Dermis microvascular lymphatic vessel endothelial cell (primary cell): ENCODE measurements around the gene MCUB. TPM values are rescaled to one million over a fixed set of nuclear protein-coding genes. Genes with fewer than 3 reads are reported as not detected.
"Not testable (repeated sequence)": the region's sequence is repeated elsewhere in the genome, so short reads cannot be mapped to it uniquely, and the experiment has no call there.

Experiments used
- DNase-seq, 2 donors: peaks; one replicate each; pipeline versions ENCODE4 v3.0.0 to v3.0.0-alpha.2; 2010; ENCODE audit warnings: low read depth in 2 of 2
- total RNA-seq: library from RNA; depleted of rRNA; stranded (reverse); fragments of >200 nt; gene quantifications from 2 replicates; pipeline ENCODE4 v1.2.1, GENCODE V29; 2014

The MCUB gene, protein sequence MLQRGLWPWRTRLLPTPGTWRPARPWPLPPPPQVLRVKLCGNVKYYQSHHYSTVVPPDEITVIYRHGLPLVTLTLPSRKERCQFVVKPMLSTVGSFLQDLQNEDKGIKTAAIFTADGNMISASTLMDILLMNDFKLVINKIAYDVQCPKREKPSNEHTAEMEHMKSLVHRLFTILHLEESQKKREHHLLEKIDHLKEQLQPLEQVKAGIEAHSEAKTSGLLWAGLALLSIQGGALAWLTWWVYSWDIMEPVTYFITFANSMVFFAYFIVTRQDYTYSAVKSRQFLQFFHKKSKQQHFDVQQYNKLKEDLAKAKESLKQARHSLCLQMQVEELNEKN
- total RNA-seq = 36.5 and 54.3 TPM in 2 replicates

DNA sequence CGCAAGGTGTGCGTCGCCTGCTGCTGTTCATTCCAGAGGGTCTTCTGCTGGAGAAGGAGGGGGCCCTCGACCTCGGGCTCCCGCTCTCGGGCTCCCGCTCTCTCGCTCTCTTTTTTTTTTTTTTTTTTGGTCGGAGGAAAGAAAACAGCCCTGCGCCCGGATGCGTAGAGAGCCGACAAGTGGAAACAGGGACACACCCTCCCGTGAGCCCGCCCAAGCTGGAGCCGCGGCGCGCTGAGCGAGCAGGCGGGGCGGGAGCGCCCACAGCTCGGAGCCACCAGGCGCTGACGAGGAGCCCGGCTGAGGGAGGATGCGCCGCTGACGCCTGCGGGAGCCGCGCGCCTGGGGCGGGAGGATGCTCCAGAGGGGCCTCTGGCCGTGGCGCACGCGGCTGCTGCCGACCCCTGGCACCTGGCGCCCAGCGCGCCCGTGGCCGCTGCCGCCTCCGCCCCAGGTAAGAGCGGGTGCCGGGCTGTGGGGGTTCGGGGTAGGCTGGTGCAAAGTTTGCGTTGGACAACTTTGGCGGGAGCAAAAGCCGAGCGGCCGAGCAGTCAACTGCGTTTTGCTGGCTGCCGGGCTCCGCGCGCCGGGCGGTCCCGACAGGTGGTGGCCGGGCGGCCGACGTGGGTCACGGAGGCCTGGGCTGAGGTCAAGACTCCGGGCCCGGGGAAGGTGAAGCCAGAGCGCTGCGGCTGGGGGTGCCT lies at the start of gene MCUB:
Gene MCUB (plus strand): TSS at position 264 of the 704 bp plus-strand sequence. CDS start 92 bp downstream, at position 356.
- peak; percentile 88 to 93 for DNase-seq

DNA sequence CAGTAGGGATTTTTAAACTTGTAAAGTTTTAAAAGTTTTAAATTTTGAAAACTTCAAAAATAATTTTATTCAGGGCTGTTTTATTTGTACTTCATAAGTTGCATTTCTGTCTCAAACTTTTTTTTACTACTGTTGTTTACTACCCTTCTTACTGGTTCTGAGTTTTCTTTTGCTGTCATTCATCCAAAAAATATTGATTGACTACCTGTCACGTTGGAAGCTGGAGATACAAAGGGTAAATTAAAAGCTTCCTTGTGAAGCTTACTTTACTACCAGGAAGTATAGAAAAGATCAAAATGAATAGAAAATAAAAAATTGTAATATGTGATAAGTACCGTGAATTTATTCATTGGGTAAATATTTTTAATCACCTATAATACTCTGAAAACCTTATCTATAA lies 49.4 kb upstream of the MCUB start:
- DNase-seq = no peak

DNA sequence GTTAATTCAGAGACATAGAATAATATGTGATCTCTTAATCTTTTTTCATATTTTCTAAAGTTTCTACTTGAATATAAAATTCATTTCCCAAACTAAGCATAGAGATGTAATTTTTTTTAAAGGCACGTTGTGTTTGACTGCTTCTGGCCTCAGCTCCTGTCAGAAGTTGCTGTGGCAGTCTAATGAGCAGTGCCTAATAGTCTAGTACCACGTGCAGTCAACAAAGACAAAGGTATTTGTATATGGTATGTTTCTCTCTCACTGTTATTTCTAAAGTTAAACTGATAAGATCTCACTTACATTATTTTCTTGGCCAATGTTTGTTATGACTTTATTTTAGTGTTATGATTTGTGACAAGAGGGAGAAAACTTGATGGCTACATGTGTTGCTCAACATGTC lies 48.6 kb upstream of the MCUB start:
- DNase-seq = peak in 1 of 2 donors; percentile 5

DNA sequence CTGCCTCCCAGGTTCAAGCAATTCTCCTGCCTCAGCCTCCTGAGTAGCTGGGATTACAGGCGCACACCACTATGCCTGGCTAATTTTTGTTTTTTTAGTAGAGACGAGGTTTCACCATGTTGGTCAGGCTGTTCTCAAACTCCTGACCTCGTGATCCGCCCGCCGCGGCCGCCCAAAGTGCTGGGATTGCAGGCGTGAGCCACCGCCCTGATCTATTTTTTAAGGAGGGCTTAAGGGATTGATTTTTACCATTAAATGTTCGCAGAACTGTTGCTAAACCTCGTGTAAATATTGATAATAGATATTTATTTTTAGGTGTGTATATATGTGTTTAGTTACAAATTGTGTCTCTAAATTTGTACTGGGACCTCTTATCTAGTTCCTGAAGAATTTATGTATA lies 46.7 kb upstream of the MCUB start:
- not testable (repeated sequence) for DNase-seq

DNA sequence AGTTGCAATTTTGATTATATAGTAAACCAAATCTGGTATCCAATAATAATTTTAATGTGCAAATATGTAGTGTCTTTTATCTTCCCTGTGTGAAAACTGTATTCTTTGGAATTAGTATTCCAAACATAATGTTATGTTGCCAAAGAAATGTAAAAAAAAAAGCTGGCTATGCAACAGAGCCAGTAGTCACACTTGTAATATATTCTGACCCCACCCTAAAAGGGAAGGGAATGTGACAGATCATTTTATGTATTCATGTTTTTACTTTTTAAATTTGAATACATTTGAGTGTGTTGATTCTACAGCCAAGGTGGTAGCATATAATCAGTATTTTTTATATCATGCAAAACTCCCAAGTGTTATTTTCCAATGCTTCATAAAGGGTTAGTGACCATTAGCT lies 27.9 kb upstream of the MCUB start:
- DNase-seq = no peak

DNA sequence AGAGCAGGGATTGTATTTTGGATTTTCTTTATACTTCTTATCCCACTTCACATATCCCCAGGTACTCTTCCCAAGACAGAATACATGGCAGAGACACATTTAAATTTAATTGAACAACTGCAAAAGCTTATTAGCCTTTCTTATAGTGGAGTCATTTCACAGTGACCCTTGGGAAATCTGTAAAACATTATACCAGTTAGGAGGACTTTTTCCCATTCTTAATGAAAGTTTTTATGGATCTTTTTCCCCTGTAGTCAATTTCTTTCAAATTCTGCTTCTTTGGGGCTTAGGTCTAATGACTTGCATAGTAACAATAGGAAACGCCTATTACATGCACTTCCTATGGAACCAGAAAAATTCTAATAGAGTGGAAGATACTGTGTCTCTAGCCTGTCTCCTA lies 14.6 kb upstream of the MCUB start:
- DNase-seq = no peak

DNA sequence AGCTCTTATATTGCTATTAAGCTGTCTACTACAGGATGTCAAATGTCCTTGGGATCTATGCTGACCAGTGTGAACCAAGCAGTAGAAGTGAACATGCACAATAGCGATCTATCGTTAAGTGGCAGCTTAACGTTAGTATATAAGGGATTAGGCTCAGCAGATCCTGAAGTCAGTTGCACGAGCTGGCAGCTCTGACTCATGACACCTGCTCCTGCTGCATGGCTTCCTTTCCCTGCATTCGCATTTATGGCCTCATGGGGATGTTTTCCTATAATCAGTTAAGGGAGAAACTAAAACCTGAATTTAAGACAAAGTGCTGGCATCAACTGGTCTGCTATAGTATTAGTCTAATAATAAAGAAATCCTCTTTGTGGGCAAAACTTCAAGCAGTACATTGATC lies 12.7 kb upstream of the MCUB start:
- peak in 1 of 2 donors; percentile 29 for DNase-seq

DNA sequence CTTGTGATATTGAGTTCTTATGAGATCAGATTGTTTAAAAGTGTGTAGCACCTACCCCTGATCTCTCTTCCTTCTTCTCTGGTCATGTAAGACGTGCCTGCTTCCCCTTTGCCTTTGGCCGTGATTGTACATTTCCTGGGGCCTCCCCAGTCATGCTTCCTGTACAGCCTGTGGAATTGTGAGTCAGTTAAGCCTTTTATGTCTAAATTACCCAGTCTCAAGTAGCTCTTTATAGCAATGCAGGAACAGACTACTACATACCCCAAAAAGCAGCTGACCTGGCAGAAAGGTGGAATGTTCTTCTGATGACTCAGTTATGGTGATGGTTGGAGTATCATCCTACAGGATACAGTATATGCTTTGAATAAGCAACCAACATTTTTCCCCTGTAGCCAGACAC lies 11.4 kb upstream of the MCUB start:
- peak; percentile 32 to 95 for DNase-seq

DNA sequence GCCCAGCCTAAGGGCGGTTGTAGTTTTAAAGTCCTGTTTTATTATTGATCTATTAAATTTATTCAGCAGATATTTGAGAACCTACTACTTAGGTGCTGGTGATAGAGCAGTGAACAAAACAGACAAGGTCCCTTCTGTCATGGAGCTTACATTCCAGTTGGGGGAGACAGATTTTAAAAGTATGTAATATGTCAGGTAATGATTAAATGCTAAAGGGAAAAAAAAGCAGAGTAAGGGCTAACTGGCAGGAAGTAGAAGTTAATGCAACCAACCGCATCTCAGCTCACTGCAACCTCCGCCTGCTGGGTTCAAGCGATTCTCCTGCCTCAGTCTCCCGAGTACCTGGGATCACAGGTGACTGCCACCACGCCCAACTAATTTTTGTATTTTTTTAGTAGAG lies 7.8 kb upstream of the MCUB start:
- DNase-seq = no peak

DNA sequence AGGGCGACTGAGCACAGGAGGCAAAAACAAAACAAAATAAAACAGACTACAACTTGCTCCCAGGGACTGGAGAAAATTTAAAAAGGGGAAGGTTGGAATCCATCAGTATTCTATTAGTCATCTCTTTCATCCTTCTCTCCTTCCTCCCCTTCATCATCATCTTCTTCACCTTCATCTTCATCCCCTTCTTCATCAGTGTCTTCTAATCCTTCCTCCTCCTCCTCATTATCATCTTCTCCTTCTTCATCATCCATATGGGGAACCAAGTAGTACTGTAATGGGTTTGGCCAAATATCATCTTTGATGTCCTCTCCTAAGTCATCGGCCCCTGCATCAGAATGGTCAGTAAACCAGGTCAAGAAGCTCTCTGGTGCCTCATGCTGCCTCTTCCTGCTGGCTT lies 6.9 kb upstream of the MCUB start:
- no peak for DNase-seq

DNA sequence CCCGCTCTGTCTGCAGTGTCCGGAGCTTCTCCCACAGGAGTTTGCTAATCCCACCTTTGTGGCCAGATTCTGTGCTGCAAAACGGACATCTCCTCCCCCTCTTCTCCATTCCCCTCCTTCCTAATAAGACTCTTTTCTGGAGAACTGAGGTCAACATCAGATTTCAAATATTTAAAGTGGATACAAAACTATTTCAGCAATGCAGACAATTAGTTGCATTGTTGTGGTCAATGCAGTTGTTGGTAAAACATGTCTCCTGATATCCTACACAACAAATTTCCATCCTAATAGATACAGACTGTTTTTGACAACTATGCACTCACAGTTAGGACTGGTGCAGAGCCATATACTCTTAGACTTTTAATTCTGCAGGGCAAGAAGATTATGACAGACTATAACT lies 5.1 kb upstream of the MCUB start:
- DNase-seq = no peak

DNA sequence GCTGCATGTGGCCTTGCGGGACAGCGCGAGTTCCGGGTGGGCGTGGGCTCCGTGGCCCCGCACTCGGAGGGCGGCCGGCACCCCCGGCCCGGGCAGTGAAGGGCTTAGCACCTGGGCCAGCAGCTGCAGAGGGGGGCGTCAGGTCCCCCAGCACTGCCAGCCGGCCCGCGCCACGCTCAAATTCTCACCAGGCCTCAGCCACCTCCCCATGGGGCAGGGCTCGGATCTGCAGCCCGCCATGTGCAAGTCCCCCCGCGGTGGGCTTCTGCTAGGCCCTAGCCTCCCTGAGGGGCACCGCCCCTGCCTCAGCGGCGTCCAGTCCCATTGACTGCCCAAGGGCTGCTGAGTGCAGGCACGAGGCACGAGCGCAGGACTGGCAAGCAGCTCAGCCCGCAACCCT lies 2.6 kb upstream of the MCUB start:
- no peak for DNase-seq

DNA sequence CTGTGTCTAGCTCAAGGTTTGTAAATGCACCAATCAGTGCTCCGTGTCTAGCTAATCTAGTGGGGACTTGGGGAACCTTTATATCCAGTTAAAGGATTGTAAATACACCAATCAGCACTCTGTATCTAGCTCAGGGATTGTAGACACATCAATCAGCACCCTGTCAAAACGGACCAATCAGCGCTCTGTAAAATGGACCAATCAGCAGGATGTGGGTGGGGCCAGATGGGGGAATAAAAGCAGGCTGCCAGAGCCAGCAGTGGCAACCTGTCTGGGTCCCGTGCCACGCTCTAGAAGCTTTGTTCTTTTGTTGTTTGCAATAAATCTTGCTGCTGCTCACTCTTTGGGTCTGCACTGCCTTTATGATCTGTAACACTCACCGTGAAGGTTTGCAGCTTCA lies 2.0 kb upstream of the MCUB start:
- DNase-seq = not testable (repeated sequence)

DNA sequence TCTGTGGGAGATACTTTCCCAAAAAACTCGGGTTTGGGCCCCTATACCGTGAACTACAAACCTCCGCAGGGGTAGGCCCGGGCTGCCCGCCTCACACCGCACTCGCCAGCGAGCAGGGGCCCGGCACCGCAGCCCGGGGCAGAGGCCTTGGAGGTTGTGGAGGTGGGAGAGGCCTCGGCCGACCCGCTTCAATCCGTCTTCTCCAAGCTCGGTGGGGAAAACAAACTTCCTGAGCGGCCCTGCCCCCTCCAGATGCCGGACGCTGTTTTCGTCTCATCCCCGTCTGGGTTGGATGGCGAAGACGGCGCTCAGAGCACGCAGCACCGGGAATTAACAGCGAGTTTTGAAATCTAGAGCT lies 442 bp upstream of the MCUB start:
- peak in 1 of 2 donors; percentile 55 for DNase-seq

DNA sequence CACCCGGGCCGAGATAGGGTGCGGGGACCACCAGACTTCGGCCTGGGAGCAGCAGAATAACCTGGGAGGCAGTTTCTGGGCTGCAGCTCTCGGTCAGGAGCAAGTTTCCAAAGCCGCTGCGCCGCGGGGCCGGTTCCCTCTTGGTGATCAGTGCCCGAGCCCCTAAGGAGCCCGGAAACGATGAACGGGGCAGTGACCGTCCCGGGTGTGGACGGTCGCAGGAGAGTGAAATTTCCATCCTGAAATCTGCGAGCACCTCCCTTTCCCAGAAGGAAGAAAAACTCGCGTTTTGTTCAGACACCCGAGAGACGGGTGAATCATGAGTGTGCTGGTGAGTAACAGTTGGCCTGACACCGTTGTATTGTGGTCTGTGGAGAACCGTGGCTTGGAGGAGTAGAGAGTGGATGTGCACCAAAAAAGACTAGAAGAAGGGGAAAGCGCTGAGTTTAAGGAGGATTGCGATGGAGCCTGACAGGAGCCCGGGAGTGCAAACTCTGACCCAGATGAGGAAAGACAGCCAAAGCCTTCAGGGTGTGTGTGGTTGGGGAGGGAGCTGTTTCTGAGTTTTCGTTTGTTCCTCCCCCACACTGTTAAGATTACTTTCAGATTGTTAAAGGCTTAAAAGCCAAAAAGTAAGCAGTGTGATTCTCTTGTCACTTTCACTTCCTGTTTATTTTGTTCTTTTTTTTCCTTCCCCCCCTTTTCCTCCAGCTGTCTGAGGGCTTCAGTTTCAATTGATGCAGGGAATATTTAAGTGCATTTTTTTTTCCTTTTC lies 828 bp downstream of the MCUB start:
- DNase-seq = peak in 1 of 2 donors; percentile 82

DNA sequence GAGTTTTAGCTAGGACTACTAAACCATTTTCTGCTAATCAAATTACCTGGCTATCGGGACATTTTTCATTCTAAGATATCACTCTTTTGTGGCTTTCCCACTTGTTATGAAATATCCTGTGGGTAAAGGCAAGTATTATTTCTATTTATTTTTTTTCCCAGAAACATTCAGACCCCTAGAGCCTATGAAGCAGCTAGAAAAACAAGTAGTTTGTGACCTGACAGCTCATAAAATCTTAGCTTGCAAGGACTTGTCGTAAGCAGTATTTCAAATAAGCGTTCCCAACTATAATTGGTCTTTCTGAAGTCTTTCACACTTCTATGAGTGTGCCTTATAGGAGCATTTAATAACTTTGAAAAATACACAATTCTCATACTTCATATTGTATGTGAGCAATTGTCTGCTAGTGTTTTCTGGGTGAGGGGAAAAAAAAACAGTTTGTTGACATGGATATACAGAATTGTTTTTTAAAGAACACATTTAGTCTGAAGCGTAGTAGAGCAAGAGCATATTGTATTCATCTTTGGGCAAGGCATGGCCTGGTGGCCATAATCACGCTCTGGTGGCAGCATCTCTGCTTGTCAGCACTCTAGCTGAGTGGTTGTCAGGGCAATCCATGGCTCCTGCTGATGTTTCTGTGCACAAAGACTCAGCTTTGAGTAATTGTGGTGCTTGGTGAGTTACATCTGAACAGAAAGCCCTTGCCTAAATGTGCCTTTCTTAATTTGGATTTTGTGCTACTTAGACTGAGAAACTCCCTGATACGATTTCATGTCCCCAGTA lies 2.6 kb downstream of the MCUB start:
- DNase-seq = no peak

DNA sequence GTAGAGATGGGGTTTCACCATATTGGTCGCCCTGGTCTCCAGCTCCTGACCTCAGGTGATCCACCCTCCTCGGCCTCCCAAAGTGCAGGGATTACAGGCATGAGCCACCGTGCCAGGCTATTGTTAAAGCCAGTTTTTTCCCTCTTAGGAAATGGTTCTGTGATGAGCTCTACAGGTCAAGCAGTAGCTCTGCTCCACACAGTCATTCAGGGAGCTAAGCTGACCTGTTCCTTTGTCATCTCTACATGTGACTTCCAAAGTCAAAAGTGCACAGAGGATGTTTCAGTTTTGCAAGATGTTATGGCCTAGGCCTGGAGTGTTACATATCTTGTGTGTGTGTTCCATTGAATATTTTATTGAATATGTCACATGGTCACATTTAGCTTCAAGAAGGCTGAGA lies 11.4 kb downstream of the MCUB start:
- no peak for DNase-seq

DNA sequence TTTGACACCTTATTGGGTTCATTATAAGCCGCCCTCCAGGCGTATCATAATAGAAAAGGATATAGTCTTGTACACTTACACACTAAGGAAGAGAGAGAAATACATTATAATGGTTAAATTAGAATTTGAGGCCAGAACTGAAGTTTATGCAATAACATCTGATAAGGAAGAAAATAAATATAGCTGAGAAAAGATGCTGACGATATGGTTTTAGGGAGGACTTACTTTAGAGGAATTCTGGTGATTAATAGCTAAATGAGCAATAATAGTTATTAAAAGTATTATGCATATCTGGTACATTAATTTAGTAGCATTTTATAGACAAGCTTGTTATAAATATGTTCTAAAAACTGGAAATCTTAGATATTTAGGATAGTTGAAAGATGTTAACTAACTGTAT lies 12.1 kb downstream of the MCUB start:
- DNase-seq = no peak

DNA sequence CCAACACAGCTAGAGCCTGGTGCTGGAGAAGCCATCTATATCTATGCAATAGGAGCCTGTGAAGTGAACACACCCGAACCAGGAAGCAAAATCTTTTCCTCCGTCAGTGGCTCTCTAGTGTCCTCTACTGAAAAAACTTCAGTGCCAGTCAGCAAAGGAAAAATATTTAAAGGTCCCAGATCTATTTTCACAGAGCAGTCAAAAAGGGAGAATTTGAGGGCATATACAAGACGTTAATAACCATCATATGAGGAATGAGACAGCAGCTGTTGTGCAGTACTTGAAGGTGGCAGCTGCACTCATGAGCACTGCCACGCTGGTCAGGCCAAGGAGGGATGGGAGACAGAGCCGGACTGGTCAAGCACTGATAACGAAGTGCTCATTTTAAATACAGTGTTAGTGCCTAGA lies 14.4 kb downstream of the MCUB start:
- DNase-seq = peak in 1 of 2 donors; percentile 69

DNA sequence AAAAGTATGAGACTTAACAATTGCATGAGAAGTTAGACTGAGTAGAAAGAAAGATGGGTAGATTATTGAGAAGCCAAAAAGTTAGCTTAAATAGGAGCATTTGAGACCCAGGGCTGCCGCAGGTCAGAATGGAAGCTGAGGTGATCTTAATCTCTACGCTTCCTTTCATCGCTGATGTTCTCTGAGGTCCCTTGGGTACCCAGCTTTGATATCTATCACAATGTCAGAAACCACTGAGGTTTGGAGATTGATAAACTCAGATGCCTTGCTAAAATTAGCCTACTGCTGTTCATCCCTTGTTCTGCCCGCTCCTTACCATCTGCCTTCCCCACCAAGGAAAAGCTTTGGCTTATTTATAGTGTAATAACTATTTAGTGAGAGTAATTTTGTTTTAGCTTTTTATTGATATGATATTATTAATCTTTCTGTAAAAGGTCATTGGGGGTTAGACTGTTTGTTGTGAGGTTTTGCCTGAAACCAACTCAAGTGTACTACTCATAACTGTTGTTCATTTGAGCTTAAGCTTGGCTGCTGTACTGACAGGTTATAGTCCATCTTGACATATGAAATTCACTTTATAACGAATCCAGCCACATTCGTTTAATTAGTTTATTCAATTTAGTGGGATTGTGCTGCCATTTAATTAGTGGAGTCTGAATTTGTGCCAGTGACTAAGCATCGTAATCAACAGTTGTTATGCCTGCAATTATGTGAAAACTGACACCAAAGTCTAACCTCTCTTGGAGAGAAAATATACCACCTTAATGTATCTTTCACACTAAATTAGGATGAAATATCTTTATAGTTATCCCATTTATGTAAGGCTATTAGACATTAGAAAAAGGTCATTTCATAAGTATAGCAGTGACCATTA lies 15.1 kb downstream of the MCUB start:
- no peak for DNase-seq

DNA sequence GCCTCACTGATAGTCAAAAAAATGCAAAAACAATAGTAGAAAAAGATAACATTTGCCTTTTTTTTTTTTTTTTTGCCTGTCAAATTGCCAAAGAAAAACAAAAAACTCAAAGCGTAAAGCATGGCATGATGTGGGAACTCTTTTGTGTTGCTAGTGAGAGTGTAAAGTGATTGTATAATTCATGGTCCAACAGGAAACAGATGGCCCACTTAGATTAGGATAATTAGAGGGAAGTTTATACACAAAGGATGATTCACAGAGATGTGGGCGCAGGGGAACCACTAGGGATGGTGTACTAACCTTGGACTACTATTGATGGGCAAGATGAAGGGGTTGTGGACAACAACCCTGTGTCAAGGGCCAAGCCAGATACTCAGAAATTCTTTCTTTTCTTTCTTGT lies 16.4 kb downstream of the MCUB start:
- peak; percentile 99 for DNase-seq
